ENCODE data around the gene PHACTR2.

GRCh38 chr6:143675382-143675900 is 2.3 kb upstream of the PHACTR2 start:
- TF ChIP-seq CTCF (IDR thresholded peaks at IDR 0.05): no peak
- TF ChIP-seq POLR2A (IDR thresholded peaks at IDR 0.05): no peak

All from thyroid gland (tissue), 4 donors.